ENCODE measurements around the gene MEN1.

Gene MEN1

DNA sequence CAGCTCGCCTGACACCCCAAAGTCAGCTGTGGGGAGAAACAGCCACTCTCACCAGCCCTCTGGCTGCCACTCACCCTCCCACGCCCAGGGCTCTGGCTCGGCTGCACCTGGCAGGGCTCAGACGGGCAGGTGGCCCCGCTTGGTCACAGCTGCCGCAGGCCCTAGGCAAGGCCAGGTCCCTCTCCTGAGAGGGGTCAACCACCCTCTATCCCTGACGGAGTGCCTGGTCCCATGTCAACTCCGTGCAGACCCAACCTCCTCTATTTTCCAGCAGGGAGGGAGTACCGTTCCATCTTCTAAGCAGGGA lies 9.2 kb downstream of the MEN1 start:
- no peak for DNase-seq (ENCODE audit: low spot score)

DNA sequence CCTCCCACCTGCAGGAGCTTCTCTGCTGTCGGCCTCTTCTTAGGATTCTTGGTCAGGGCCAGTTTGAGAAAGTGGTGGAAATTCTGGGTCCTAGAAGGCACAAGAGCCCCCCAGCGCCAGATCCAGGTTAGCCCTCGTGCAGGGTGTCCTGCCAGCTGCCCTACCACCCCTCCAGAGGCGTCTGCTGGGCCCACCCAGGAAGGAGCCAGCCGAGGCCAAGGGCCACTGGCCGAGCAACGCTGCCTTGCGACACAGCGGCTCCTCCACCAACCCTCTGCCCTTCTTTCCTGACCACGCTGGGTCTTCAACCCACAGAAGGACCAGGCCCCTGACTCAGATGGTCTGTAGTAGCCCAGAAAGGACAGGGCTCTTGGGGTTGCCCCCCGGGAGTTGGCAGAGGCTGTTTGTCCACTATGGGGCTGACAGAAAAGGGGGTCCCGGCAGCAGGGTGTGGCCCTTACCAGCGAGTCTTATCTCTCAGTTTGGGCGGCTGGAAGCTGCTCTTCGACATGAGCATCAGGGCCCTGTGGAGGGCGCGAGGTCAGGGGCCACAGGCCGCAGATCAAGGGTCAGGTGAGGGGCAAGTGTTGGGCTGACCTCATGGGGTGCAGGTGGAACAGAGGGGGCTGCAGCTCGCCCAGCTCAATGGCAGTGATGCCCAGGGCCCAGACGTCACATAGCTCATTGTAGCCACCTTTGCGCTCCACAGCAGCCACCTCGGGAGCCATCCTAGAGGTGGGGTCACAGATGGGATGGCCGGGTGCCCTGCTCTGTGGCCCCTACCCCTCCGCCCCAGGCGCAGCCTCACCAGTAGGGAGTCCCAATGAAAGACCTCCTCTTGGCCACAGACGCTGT lies 9.8 kb downstream of the MEN1 start:
- DNase-seq (ENCODE audit: low spot score), result no peak

DNA sequence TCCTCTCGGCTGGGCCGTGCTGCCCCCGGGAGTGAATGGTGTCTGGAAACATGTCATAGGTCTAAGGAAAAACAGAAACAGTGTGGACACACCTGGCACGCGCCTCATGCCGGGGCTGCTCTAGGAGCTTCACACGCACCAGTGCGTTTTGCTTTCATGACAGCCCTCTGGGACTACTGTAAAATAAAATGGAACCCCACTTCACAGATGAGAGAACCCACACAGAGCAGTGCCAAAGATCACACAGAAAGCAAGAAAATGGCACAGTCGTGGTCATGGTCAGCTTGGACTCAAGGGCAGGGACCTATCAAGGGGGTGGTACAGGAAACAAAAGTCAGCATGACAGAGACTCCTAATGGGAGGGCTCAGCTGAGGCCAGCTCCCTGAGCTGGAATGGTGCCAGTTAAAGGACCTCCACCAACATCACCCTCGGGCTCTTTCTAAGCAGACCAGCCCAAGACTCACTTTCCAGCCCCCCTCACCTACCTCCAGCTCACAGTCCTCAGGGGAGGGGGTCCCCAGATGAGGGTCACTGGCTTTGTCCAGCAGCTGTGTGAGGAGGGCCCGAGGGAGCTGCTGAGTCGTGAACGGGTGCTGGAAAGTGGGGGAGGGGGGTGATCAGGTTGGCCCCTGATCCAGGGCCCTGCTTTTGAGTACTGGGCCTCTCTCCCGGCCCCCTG lies 10.6 kb downstream of the MEN1 start:
- DNase-seq (ENCODE audit: low spot score), result no peak

DNA sequence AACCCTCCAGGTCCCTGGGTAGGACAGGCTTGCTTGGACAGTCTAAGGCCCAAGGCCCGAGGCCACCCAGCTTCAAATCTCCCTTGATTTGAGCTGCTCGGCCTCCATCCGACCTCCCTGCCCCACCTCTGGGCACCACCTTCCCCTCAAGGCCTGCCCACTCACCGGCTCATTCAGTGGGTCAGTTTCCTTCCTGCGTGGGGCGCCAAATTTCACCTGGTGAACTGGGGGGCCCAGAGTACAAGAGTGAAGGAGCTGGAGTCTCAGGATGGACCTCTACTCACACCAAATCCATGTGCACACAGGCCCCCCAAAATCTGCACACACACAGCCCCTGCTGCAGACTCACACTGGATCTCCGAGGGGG lies 11.1 kb downstream of the MEN1 start:
- DNase-seq (ENCODE audit: low spot score), result no peak

DNA sequence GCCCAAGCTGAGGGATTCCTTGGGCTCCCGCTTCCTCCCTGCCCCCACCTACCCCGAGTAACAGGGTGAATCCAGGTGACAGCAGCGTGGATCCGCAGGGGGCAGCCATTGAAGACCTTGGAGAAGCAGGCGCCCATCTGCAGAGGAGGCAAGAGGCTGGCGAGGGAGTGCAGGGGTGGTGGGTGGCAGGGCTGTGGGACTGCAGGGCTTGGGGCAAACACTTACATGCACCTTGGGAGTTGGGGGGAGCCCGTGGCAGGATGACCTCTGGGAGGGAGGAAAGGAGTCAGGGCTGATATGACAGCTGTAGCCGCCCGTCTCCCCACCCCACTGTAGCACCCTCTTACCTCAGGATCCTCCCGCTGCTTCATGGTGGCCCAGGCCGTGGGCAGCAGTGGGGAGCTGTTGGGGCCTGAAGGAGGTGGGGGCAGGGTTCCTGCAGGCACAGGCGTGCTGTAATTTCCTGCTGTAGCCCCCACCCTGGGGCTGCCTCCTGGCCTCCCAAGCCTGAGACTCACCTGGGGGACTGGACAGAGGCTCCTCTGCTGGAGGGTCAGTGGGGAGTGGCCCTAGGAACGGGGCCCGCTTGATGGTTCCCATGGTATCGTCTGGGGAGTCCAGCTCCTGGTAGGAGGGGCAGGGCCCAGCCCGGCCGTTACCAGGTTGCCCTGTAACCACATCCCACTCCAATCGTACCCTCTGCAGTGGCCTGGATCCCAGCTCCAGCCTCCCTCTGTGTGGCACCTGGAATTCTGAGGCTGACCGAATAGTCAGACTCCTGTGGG lies 13.4 kb downstream of the MEN1 start:
- no peak for DNase-seq (ENCODE audit: low spot score)

DNA sequence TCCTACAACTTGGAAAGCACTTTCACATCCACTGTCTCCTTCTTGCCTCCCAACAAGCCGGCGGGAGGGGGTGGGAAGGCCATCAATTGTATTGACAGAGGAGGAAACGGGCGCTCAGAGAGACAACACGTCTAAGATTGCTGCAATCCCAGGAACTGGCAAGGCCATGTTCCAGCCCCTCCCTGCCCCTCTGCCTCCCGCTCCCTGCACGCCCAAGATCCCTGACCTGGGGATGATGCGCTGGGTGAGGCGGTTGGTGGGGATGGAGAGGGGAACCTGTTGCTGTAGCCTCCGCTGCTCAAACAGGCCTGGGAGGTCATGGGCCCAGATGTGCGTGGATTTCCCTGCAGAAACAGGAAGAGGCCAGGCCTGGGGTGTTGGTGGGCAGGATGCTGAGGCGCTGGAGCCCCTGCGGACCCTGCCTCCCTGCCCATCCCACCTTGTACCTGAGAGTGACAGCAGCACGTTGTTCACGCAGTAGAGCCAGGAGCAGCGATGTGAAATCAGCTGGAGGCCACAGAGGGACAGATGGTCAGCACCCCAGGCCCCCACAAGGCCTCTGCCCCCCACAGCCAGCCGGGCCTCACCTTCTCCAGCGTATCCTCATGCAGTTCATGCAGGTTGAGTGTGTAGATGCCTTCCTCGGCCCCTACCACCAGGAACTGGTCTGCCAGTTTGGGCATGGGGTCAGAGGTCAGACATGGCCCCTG lies 14.1 kb downstream of the MEN1 start:
- DNase-seq (ENCODE audit: low spot score), result no peak

DNA sequence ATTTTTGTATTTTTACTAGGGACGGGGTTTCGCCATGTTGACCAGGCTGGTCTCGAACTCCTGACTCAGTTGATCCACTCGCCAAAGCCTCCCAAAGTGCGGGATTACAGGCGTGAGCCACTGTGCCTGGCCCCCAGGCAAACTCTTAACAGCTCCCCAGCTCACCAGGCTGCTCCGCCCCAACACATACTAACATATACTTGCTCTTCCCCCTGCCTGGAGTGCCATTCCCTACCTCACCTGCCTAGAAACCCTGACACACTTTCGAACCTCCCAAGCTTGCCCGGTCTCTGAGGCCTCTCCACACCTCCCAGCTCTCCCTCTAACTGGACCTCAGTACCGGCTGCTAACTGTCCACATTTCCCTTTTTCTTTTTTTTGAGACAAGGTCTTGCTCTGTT lies 15.8 kb downstream of the MEN1 start:
- DNase-seq (ENCODE audit: low spot score), result no peak

DNA sequence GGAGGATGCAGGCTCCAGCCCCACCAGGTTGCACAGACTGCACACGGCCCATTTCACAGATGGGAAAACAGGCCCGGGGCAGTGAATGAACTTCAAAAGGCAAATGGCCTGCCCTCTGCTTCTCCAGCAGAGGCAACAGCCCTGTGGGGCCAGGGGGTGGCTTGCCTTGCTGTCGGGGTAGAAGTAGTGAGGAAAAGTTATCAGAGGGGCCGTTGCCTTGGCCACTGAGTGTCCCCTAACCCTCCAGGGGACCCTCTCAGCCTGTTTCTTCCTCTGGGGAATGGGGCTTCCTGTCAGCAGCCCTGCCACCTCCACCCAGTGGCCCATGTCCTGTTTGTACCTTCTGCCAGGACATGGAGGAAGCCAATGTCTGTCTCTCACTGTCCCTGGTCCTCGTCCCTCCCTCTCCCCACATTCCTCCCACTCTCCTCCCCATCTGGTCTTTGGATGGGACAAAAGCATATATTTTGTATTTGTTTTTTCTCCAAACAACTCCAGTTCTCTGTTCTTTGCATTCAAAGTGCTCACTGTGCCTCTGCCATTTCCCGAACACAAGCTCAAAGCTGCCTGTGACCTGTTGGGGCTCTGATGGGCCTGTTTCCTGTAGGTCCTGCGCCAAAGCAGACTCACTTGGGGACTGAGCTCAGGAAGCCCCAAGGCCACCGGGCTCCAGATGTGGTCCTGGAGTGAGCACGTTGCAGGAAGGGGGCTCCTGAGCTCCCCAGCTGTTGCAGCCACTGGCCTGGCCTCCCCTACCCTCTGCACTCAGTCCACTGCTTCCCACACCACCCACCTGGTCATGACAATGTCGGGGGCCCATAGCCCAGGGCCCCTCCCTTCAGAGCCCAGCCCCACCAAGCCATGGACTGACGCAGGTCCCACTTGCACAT lies 16.8 kb downstream of the MEN1 start:
- no peak for DNase-seq (ENCODE audit: low spot score)

DNA sequence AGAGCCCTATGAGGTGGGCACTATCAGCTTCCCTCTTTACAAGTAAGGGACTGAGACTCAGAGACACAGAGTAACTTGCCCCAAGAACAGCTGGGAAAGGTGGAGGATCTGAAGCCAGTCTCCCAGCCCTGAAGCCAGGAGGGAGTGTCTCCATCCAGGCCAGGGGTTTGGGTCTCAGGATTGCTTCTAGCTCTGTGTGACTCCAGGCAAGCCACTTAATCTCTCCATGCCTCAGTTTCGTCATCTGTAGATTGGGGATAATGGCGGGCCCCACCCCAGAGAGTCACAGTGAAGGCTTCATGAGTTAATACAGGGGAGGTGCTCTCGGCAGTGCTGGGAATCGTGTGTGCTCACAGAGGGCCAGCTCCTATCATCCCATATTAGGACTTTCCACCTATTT lies 17.9 kb downstream of the MEN1 start:
- no peak for DNase-seq (ENCODE audit: low spot score)

DNA sequence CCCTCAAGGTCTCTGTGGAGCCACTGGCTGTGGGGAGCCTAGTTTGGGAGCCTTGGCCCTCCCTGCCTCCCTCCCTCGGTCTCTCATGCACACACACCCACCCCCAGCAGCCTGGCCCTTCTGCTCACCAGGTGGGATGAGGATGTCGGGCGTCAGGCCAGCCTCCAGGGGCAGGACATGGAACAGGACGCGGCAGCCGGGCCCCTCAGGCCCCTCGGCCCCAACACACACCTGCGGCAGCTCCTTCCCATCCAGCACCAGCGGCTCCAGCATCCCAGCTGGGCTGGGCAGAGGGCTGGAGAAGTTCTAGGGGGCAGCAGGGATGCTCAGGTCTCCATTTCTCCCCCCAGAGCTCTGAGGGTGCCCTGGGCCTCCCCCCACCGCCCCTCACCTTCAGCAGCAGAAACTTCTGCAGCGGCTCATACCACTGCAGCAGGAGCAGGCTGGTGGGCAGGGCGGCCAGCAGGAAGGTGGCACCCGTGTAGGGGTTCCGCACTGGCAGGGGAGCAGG lies 18.5 kb downstream of the MEN1 start:
- no peak for DNase-seq (ENCODE audit: low spot score)

DNA sequence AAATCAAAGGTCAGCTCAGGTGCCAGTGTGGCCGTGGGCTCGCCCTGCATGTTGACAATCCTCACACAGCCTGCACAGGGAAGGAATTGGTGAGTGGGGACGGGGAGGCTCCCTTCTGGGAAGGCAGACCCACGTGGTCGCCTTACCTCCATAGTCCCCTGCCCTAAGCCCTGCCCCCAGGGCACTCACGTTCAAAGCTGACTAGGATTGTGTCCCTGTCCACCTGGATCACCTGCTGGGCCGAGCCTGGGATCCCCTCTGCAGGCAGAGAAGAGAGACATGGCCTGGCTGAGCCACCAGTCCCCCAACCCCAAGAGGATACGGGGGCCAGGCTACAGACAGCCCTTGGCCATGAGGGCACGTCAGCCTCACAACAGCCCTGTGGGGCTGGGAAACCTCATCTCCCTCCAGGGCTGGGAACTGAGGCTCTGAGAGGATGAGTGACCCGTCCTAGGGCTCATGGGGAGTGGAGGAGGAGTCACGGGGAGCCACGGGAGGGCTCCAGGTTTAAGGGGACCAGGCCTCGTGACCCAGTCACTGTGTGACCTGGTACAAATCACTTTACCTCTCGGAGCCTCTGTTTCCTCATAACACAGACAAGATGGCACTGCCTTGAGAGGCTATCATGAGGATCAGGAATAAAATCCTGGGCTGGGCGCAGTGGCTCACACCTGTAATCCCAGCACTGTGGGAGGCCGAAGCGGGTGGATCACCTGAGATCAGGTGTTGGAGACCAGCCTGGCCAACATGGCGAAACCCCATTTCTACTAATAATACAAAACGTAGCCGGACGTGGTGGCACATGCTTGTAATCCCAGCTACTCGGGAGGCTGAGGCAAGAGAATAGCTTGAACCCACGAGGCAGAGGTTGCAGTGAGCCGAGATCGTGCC lies 19.9 kb downstream of the MEN1 start:
- no peak for DNase-seq (ENCODE audit: low spot score)

DNA sequence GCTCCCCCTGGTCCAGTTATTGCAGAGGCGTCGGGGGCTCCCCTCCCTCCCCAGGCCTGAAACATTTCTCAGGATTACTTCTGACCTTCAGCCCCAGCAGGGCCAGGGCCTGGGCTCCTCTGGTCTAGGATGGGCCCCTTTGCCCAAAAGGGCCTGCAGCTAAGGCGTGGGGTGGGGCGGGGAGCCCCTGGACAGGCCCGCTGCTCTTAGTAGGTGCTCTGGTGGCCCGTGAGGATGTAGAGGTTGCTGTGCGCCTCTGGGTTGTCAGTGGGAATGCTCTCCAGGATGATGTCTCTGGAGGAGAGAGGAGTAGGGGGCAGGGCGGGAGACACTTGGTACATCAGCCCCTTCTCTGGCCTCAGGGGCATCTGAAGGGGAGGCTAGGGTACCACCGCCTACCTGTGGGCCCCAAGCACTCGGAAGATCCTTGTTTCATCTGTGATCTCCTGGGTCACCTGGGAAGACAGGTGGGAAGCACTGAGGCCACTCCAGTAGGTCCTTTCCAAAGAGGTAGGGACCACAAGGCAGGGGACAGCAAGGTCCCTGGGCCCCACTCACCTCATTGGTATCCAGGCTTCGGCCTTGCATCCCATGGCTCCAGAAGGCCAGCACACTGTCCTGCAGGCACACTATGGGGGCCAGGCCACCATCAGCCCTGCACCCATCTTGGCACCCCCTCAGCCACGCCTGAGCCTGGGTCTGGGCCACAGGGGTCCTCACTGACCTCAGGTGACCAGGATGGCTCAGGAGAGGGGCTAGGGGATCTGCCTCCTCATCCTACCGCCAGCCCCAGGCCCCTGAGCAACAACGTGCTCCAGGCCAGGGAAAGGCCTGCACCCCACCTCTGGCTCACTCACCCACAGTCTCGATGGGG lies 20.8 kb downstream of the MEN1 start:
- DNase-seq (ENCODE audit: low spot score), result no peak

DNA sequence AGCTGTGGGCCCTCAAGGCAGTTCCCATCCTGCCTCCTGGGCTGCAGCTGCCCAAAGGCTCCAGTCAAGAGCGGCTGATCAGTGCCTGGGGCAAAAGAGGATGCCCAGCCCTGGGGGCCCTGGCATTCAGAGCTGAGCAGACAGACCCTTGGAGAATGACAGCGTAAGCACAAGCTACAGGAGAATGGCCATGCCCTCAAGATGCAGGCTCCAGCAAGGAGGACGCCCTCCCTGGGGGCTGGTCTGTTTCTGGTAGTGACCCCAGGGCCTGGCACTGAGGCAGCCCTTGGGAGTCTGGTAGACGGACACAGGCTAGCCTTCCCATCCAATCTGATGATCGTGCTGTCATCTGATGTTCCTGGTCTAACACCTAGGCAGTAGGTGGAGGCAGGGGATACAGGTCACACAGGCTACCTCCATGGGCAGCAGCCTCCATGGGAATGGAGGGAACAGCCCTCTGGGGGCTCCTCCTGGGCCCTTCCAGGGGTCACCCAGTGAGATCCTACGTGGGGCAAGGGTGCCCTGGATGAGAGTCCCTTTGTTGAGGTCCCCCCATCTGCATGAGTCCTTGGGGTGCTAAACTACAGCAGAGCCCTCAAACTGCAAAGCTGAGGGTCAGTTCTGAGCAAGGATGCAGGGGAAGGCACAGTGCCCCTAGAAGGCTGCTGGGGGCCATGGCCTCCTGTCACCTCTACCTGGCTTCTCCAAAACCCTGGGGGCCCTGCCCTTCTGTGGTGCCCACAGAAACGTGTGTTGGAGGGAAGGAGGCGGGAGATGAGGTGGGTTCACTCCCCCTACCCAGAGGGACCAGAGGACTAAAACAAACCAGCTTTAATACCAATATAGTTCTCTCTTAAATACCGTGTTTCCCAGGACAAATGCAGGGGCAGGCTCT lies 21.8 kb downstream of the MEN1 start:
- DNase-seq (ENCODE audit: low spot score), result no peak

DNA sequence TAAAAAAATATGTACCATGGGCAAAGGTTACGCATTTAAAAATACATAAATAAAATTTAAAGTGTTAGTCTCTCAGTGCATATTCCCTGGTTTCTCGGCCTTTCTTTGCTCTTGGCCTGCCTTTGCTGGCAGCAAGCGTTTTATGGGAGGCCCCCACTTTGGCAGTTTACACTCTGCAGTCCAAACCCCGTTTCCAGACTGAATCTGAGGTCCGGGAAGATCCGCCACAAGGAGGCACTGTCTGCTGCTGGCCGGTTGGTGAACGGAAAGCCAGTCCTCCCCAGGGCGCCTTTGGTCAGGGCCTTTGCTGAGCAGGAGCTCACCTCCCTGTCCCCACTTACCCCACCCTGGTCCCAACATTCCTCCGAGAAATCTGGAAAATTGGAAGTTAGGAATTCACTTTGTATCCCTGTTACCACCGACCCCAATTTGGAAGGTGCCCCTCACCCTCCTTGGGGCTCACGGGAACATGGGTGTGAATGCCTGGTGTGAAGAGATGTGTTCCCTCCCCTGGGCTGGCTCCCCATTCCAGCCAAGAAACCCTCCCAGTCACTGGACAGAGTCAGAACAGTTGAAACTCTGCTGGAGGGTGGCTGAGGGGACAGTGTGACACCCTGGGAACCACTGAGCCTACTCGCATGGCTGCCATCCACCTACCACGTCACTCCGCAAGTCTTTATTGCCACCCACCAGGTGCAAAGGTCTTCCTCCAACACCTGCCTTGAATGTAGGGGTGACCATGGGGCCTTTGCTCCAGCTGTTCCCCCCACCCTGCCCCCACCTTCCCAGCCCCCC lies 22.6 kb downstream of the MEN1 start:
- DNase-seq (ENCODE audit: low spot score), result peak; percentile 64

DNA sequence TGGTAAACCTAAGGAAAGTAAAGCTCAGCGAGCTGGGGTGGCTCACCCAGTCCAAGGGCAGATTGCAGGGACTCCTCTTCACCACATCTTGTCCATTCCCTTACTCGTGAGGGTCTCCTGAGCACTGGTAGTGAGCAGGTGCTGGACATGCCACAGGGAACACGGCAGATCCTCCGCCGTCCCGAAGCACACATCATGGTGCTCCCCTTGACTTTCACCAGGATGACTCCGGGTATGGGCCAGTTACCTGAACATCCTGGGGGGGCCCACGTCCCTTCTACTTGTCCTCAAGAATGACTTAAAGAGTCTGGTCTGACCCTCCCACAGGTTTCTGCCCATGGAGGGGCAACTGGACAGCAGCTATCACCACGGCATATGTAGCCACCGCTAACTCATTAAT lies 24.0 kb downstream of the MEN1 start:
- DNase-seq (ENCODE audit: low spot score), result no peak

DNA sequence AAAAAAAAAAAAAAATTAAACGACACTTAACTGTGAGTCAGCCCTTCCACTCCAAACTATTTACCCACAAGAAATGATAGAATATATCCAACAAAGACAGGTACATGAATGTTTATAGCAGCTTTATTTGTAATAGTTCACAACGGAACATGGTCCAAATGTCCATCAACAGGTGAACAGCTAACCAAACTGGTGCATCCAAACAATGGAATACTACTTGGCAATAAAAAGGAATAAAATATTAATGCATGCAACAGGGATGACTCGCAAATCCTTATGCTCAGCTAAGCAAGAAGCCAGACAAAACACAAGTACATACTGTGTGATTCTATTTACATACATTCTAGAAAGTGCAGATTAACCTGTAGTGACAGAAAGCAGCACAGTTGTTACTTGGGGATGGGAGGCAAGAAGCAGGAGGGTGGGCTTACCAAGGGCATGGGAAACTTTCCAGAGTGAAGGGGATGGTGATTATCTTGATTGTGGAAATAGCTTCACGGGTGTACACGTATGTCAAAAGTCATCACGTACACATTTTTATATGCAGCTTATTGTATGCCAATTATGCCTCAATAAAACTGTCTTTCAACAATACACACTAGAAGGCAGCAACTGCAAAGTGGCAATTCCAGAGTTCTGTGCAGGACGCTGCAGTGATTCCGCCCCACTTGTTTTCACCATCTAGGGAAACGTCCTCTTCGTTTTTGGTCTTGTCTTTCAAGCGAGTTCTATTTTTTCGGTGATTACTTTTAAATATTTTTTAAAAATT lies 25.4 kb downstream of the MEN1 start:
- no peak for DNase-seq (ENCODE audit: low spot score)

All from CD4-positive, alpha-beta T cell treated with Interleukin-15 for 4 hours (primary cell).